Measurements from ENCODE around the gene ZBTB5. TPM values are rescaled to one million over a fixed set of nuclear protein-coding genes. Genes with fewer than 3 reads are reported as not detected.

ZBTB5 gene
- total and polyA plus RNA-seq, 2 donors (not counting 3 experiments of a cell fraction or from before 2014, with no cell fraction given), result 10.0 to 13.7 TPM

- POLR2A ChIA-PET, result no interaction called here
- no TSS peak for BruUV-seq (replicated peaks)
- no peak for FAIRE-seq
These were observed 51.9 kb downstream of the ZBTB5 start for GRCh38 chr9:37413311-37413710.

GRCh38 chr9:37412431-37413151 lies 52.7 kb downstream of the ZBTB5 start:
- H2AFZ ChIP-seq (ENCODE audit: low read depth, low read length), result no peak overlapping the region
- H3K36me3 ChIP-seq (ENCODE audit: control insufficient read depth in 2 of 2, extremely low read depth in 1 of 2, insufficient read depth in 2 of 2, low read length in 2 of 2), result no peaks in the 10 kb centered on the region
- intact Hi-C loops (cut with micrococcal nuclease) (loop anchor here (10.0 kb wide), 1 partner anchor 92 kb away; no protein-coding TSS in a partner anchor), dilution Hi-C loops (cut with MboI; ENCODE audit: extremely low pct_ligation_motif_present, low sequenced_read_pairs) (no loop called here)
- no peak overlapping the region for H3K27ac ChIP-seq (ENCODE audit: insufficient read depth, low read depth, low read length)
- H4K20me1 ChIP-seq (replicated peaks; ENCODE audit: control insufficient read depth, extremely low read depth, insufficient read depth, low read length), result no peaks in the 10 kb centered on the region
- no peak overlapping the region for H3K4me3 ChIP-seq (replicated peaks in 1 of 3; ENCODE audit: insufficient read depth in 1 of 3, low read depth in 1 of 3, low read length in 3 of 3)
- ChIA-PET POLR2A (no interaction called here), CTCF (interaction anchor here (1.3 kb wide), 1 partner anchor 417 kb away, joined by 4 read pairs; no protein-coding TSS in a partner anchor)
- H3K9me1 ChIP-seq (replicated peaks; ENCODE audit: control insufficient read depth, extremely low read depth, insufficient read depth, low read length), result no peaks in the 10 kb centered on the region
- DNase-seq (ENCODE audit: low read depth, low spot score) (no peak), FAIRE-seq (no peak)
- no peak for TF ChIP-seq GATA2 (IDR thresholded peaks at IDR 0.05; ENCODE audit: insufficient read depth, insufficient read length, low read depth, low read length)
- H3K4me2 ChIP-seq (ENCODE audit: insufficient read depth, low read length), result no peak overlapping the region
- no TSS peak for BruUV-seq (replicated peaks)
- H3K9me3 ChIP-seq (replicated peaks; ENCODE audit: control insufficient read depth, insufficient read depth, low read length), result no peaks in the 10 kb centered on the region
- no peak overlapping the region for H3K9ac ChIP-seq (replicated peaks; ENCODE audit: extremely low read depth, insufficient read depth, low read length)
- no peaks in the 10 kb centered on the region for H3K79me2 ChIP-seq (ENCODE audit: control insufficient read depth, insufficient read depth, low read length)
- H3K27me3 ChIP-seq (ENCODE audit: control insufficient read depth in 2 of 2, insufficient read depth in 2 of 2, low read length in 2 of 2), result no peaks in the 10 kb centered on the region
- no peaks in the 10 kb centered on the region for H3K4me1 ChIP-seq (ENCODE audit: control insufficient read depth, extremely low read depth, insufficient read depth, low read length)

More at GRCh38 chr9:37413311-37413710, 51.9 kb downstream of the ZBTB5 start:
- no peaks in the 10 kb centered on the region for H3K27me3 ChIP-seq (ENCODE audit: control insufficient read depth in 2 of 2, insufficient read depth in 2 of 2, low read length in 2 of 2)
- intact Hi-C loops (cut with micrococcal nuclease) (loop anchor here (10.0 kb wide), 1 partner anchor 91 kb away; no protein-coding TSS in a partner anchor), dilution Hi-C loops (cut with MboI; ENCODE audit: extremely low pct_ligation_motif_present, low sequenced_read_pairs) (no loop called here)
- CTCF ChIA-PET, result interaction anchor here (1.2 to 1.3 kb wide), 2 partner anchors 98 to 418 kb away, joined by 3 to 4 read pairs; no protein-coding TSS in a partner anchor
- no peaks in the 10 kb centered on the region for H4K20me1 ChIP-seq (replicated peaks; ENCODE audit: control insufficient read depth, extremely low read depth, insufficient read depth, low read length)
- no peak overlapping the region for H3K9ac ChIP-seq (replicated peaks; ENCODE audit: extremely low read depth, insufficient read depth, low read length)
- no peak overlapping the region for H3K27ac ChIP-seq (ENCODE audit: insufficient read depth, low read depth, low read length)
- no peaks in the 10 kb centered on the region for H3K79me2 ChIP-seq (ENCODE audit: control insufficient read depth, insufficient read depth, low read length)
- H3K36me3 ChIP-seq (ENCODE audit: control insufficient read depth in 2 of 2, extremely low read depth in 1 of 2, insufficient read depth in 2 of 2, low read length in 2 of 2), result no peaks in the 10 kb centered on the region
- TF ChIP-seq GATA2 (IDR thresholded peaks at IDR 0.05; ENCODE audit: insufficient read depth, insufficient read length, low read depth, low read length), result no peak
- no peak for TF ChIP-seq MYC (IDR thresholded peaks at IDR 0.05; ENCODE audit: low read depth, low read length)
- no peak for TF ChIP-seq POLR2AphosphoS5 (IDR thresholded peaks at IDR 0.05; ENCODE audit: insufficient read depth, low read depth, low read length)
- TF ChIP-seq, protein P1, sequence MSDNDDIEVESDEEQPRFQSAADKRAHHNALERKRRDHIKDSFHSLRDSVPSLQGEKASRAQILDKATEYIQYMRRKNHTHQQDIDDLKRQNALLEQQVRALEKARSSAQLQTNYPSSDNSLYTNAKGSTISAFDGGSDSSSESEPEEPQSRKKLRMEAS (IDR thresholded peaks at IDR 0.05; ENCODE audit: insufficient read depth, insufficient read length), result no peak
- no peak overlapping the region for H3K4me3 ChIP-seq (replicated peaks in 1 of 3; ENCODE audit: insufficient read depth in 1 of 3, low read depth in 1 of 3, low read length in 3 of 3)
- H3K9me3 ChIP-seq (replicated peaks; ENCODE audit: control insufficient read depth, insufficient read depth, low read length), result no peaks in the 10 kb centered on the region
- no peaks in the 10 kb centered on the region for H3K9me1 ChIP-seq (replicated peaks; ENCODE audit: control insufficient read depth, extremely low read depth, insufficient read depth, low read length)
- no peak overlapping the region for H2AFZ ChIP-seq (ENCODE audit: low read depth, low read length)
- no peaks in the 10 kb centered on the region for H3K4me1 ChIP-seq (ENCODE audit: control insufficient read depth, extremely low read depth, insufficient read depth, low read length)
- DNase-seq (ENCODE audit: low read depth, low spot score), result no peak
- H3K4me2 ChIP-seq (ENCODE audit: insufficient read depth, low read length), result no peak overlapping the region

Data from endothelial cell of umbilical vein (primary cell).